HUES48 (cell line): Measurements from ENCODE around the gene TSPAN18.
A peak's percentile ranks its signal among the peaks of the same experiment; 100 is the strongest.

Source experiments
- H3K27ac ChIP-seq: one replicate; pipeline ENCODE4 v1.7.0; 2013; ENCODE audit warnings: low read depth, low read length, inconsistent platforms
- H3K27me3 ChIP-seq: 2 replicates; pipeline ENCODE4 v1.6.1; 2013; ENCODE audit warnings: mild to moderate bottlenecking, low read length; ENCODE audit not compliant: control insufficient read depth, insufficient read depth
- H3K36me3 ChIP-seq: 2 replicates; pipeline ENCODE4 v1.6.1; 2013; ENCODE audit warnings: low read length; ENCODE audit not compliant: control insufficient read depth, insufficient read depth
- H3K4me1 ChIP-seq: 2 replicates; pipeline ENCODE4 v1.6.1; 2013; ENCODE audit warnings: mild to moderate bottlenecking, low read length; ENCODE audit not compliant: control insufficient read depth, insufficient read depth
- H3K4me3 ChIP-seq: 2 replicates; pipeline ENCODE4 v1.5.1; 2013; ENCODE audit warnings: mild to moderate bottlenecking, low read depth, low read length
- H3K9ac ChIP-seq: 2 replicates; pipeline ENCODE4 v1.6.1; 2013; ENCODE audit warnings: mild to moderate bottlenecking, low read depth, low read length, moderate library complexity
- H3K9me3 ChIP-seq: 2 replicates; pipeline ENCODE4 v1.6.1; 2013; ENCODE audit warnings: low read length; ENCODE audit not compliant: control insufficient read depth, insufficient read depth

TSPAN18 gene

DNA sequence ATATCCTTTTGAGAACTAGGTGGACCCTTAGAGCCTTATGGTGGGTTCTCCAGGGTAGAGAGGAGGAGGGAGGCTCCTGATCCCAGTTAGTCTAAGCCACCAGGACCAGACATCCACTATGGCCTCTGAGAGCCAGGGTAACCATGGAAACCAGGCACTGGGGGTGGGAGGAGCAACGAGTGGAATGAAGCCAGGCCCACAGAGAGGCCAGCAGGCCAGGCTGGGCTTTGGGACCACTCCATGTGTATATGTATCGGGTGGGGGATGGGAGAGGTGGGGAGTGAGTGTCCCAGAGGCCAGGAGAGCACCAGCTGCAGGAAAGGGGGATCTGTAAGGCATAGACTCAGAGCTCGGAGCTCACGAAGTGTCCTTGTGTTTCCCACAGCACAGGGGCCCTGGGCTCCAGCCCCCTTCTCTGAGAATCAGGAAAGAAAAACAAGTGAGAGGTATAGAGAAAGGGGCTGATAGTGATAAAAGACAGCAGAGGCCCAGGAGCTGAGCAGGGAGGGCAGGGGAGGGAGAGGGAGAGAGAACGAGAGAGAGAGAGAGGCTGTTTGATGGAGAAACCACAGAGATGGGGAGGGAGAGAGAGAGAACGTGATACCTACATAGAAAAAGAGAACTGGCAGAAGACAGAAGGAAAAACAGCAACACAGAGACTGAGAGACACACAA is 15.5 kb upstream of the TSPAN18 start:
- no peaks in the 10 kb centered on the region for H3K27me3 ChIP-seq
- H3K36me3 ChIP-seq: no peaks in the 10 kb centered on the region
- H3K4me1 ChIP-seq: peaks cover 14% of the 10 kb centered on the region
- H3K27ac ChIP-seq: no peak overlapping the region
- no peak overlapping the region for H3K4me3 ChIP-seq
- H3K9me3 ChIP-seq: no peaks in the 10 kb centered on the region
- H3K9ac ChIP-seq: no peak overlapping the region

- Histone ChIP-seq H3K9me3 (no peaks in the 10 kb centered on the region), H3K4me1 (peaks cover 14% of the 10 kb centered on the region), H3K4me3 (no peak overlapping the region), H3K9ac (no peak overlapping the region), H3K27me3 (no peaks in the 10 kb centered on the region), H3K36me3 (no peaks in the 10 kb centered on the region), H3K27ac (peak overlapping the region; percentile 33)
These were observed 14.8 kb upstream of the TSPAN18 start for GRCh38 chr11:44711787-44712608.

DNA sequence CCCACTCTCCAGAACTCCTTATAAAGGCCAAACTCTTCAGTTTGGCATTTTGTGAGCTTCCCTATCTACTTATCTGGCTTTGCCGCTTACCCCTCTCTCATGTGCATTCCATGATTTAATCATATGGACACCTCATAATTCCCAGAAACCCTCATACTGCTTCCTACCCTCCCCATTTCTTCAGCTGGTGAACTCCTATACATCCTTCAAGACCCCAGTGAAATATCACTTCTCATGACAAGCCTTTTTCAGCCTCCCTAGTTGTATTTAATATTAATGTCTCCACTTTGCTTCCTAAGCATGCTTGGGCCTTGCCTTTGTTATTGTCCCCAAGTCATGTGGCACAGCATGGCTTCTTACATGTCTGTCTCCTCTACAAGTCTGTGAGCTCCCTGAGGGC is 13.7 kb upstream of the TSPAN18 start:
- peaks cover 14% of the 10 kb centered on the region for H3K4me1 ChIP-seq
- H3K27ac ChIP-seq: no peak overlapping the region
- no peak overlapping the region for H3K4me3 ChIP-seq

DNA sequence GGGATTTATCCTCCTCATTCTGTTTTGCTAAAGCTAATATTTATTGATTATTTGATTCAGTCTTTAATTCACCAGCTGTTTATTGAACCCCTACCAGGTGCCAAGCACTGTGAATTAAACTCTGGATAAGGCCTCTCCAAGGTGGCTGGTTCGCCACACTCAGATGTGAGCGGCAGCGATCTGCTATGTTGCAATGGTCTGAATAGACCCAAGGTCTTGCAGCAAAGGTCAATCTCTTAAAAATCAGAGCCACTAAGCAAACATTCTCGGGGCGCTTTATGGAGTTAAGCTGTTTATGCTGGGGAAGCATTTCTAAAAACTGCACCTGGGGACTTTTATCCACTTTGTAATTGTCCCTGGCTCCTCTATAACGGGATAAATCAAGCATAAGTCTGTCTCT is 10.5 kb upstream of the TSPAN18 start:
- Histone ChIP-seq H3K4me3 (no peak overlapping the region), H3K9ac (no peak overlapping the region), H3K36me3 (no peaks in the 10 kb centered on the region), H3K27me3 (no peaks in the 10 kb centered on the region), H3K9me3 (no peaks in the 10 kb centered on the region), H3K4me1 (peaks cover 18% of the 10 kb centered on the region), H3K27ac (no peak overlapping the region)

More for the DNA sequence above, 13.7 kb upstream of the TSPAN18 start:
- H3K9ac ChIP-seq: no peak overlapping the region
- H3K36me3 ChIP-seq: no peaks in the 10 kb centered on the region
- H3K27me3 ChIP-seq: no peaks in the 10 kb centered on the region
- no peaks in the 10 kb centered on the region for H3K9me3 ChIP-seq

DNA sequence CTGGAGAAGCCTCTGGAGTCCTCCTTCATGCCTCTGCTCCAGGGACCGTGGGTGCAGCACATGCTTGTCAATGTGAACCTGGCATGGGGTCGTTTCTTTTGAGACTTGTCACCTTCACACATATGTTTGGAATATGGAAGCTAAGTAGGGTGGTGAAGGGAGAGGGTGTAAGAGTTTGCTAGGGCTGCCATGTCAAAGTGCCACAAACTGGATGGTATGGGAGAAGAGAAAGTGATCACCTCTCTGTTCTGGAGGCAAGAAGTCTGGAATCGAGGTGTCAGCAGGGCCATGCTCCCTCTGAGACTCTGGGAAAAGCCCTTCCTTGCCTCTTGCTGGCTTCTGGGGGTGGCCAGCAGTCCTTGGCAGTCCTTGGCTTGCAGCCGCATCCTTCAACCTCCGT is 8.7 kb upstream of the TSPAN18 start:
- Histone ChIP-seq H3K4me1 (peaks cover 5% of the 10 kb centered on the region; the same call in 1 of the 2 replicates), H3K9ac (no peak overlapping the region), H3K27ac (no peak overlapping the region), H3K36me3 (no peaks in the 10 kb centered on the region), H3K27me3 (0 out of 2 replicates have a peak, but pooled peaks cover 4% of the 10 kb centered on the region), H3K4me3 (no peak overlapping the region), H3K9me3 (no peaks in the 10 kb centered on the region)

DNA sequence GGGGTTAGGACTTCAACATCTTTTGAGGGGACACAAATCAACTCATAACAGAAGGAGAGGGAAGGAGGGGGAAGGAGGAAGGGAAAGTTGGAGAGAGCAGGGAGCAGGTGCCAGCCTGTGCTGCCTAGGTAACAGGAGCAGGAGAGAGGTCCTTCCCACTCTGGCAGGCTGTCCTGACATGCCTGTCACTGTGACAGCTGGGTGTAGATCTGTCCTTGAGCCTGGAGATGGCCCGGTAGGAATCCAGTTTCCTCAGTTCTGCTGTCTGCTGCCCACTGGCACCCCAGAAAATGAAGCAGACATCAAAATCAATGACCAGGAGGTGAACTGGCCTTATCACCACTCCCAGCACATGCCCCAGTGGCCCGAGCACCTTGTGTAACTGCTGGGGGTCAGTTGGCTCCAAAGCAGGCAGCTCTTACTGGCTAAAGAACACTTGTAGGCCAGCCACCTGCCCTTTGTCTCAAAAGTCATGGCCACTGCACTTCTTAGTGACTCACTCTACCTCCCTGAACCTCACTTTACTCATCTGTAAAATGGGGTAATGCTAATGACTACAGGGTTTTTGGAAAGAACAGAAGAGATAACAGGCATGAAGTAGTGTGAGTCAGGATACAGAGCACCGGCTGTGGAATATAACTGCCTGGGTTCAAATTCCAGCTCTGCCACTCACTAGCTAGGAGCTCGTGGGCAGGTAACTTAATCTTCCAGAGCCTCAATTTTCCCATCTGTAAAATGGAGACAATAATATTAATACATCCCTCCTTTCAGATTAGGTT is 8.0 kb upstream of the TSPAN18 start:
- peaks cover 5% of the 10 kb centered on the region; the same call in 1 of the 2 replicates for H3K4me1 ChIP-seq
- no peak overlapping the region for H3K27ac ChIP-seq
- no peak overlapping the region for H3K4me3 ChIP-seq
- no peaks in the 10 kb centered on the region for H3K9me3 ChIP-seq
- H3K36me3 ChIP-seq: no peaks in the 10 kb centered on the region
- 0 out of 2 replicates have a peak, but pooled peaks cover 11% of the 10 kb centered on the region for H3K27me3 ChIP-seq
- no peak overlapping the region for H3K9ac ChIP-seq

- Histone ChIP-seq H3K9me3 (no peaks in the 10 kb centered on the region), H3K27ac (no peak overlapping the region), H3K9ac (no peak overlapping the region), H3K4me1 (peaks cover 42% of the 10 kb centered on the region), H3K27me3 (peaks cover 53% of the 10 kb centered on the region), H3K36me3 (no peaks in the 10 kb centered on the region), H3K4me3 (no peak overlapping the region)
These were observed 1.6 kb upstream of the TSPAN18 start for GRCh38 chr11:44725016-44725685.

DNA sequence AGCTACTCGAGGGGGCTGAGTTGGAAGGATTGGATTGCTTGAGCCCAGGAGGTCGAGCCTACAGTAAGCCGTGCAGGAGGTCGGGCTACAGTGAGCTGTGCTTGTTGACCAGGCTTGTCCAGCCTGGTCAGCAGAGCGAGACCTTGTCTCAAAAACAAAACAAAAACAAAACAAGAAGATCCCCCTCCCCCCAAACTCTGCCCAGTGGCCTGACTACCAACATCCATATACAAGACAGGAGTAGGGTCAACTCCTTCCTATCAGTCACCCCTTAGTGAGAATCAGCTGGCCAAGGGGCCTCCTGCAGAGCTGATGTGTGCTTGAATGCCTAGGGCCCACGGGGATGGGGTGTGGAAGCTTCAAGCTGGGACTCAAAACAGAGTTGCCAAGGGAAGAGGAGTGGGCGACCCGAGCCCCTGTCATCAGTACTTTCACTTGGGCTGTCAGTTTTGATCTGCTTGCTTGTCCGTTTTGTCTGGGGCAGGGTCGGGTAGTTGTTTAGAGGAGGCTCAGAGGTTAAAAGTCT is 942 bp upstream of the TSPAN18 start:
- H3K4me1 ChIP-seq: peaks cover 44% of the 10 kb centered on the region
- no peak overlapping the region for H3K9ac ChIP-seq
- peak overlapping the region; percentile 92 for H3K27ac ChIP-seq
- H3K27me3 ChIP-seq: peaks cover 59% of the 10 kb centered on the region
- H3K9me3 ChIP-seq: no peaks in the 10 kb centered on the region
- no peaks in the 10 kb centered on the region for H3K36me3 ChIP-seq
- peak overlapping the region; percentile 77 for H3K4me3 ChIP-seq

DNA sequence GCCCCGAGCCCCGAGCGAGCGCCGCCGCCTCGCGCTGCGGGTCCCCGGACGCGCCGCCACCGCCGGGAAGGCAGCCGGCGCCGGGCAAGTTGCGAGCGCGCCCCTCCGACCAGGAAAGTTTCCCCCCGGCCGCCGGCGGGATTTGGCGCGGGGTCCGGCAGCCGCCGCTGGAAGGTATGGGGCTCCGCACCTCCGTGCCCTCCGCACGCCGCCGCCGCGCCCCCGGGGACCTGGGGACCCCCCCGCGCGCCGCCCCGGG is 281 bp downstream of the TSPAN18 start:
- no peak overlapping the region for H3K27ac ChIP-seq
- no peaks in the 10 kb centered on the region for H3K36me3 ChIP-seq
- no peaks in the 10 kb centered on the region for H3K9me3 ChIP-seq
- peaks cover 44% of the 10 kb centered on the region for H3K4me1 ChIP-seq
- H3K27me3 ChIP-seq: peaks cover 71% of the 10 kb centered on the region
- peak overlapping the region; percentile 72 for H3K4me3 ChIP-seq
- H3K9ac ChIP-seq: no peak overlapping the region

DNA sequence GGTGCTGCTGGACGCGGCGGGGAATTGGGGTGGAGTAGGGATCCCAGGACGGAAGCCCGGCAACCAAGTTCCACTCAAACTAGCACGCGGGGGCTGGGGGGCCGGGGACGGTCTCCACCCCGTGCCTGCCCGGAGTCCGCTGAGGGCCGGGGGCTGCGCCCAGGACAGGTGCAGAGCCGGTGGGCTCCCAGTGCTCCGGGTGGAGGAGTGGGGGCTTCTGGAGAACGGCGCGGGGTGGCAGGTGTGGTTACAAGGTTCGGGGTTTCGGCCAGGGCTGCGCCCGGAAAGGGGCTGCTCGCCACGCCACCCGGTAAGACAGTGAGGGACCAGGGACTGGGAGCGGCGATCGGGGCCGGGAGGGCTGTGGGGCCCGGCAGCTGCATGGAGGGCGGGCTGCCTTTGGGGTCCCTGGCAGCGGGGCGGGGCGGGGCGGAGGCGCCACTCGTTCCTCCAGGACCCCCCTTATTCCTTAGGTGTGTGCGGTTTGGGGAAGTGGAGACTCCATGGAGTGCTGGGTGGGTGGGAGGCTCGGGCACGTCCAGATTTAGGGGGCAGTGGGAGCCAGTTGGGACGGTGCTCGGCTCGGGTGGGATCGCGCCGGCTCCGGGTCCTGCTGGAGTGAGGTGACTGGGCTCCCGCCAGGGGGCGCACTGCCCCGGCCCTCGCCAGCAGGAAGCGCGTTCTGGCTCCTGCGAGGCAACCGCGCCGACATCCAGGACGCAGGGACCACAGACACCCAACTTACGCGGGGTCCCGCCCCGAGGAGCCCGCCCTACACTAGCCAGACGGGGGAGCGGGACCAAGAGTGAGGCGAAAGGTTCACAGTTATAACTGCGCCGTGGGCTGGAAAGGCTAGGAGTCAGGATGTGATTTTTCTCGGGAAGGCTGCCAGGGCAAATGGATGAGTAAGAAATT is 868 bp downstream of the TSPAN18 start:
- Histone ChIP-seq H3K4me3 (peak overlapping the region; percentile 72), H3K9ac (no peak overlapping the region), H3K27ac (peak overlapping the region; percentile 25), H3K9me3 (no peaks in the 10 kb centered on the region), H3K4me1 (peaks cover 47% of the 10 kb centered on the region), H3K36me3 (no peaks in the 10 kb centered on the region), H3K27me3 (peaks cover 77% of the 10 kb centered on the region)
